Mesothelial cell of epicardium (in vitro differentiated cells): Measurements from ENCODE around the gene KCNQ2. TPM values are rescaled to one million over a fixed set of nuclear protein-coding genes. Genes with fewer than 3 reads are reported as not detected.

Experiments used
- DNase-seq, 2 experiments: peaks; one replicate each; pipeline ENCODE4 v3.0.0; 2021; ENCODE audit warnings: low spot score in 2 of 2; ENCODE audit not compliant: unreplicated experiment in 2 of 2
- H3K27ac Mint-ChIP-seq: 2 replicates; pipeline ENCODE4 v1.8.0; 2021; ENCODE audit warnings: mixed read lengths
- H3K27me3 Mint-ChIP-seq: 2 replicates; pipeline ENCODE4 v1.8.0; 2021; ENCODE audit warnings: low read depth, mixed read lengths
- H3K36me3 Mint-ChIP-seq: 2 replicates; pipeline ENCODE4 v1.8.0; 2021; ENCODE audit warnings: mixed read lengths
- H3K4me1 Mint-ChIP-seq: 2 replicates; pipeline ENCODE4 v1.8.0; 2021; ENCODE audit warnings: mixed read lengths
- H3K4me3 Mint-ChIP-seq: 2 replicates; pipeline ENCODE4 v1.8.0; 2021; ENCODE audit warnings: mild to moderate bottlenecking, moderate library complexity, mixed read lengths
- H3K9me3 Mint-ChIP-seq: 2 replicates; pipeline ENCODE4 v1.8.0; 2021; ENCODE audit warnings: mixed read lengths
- CTCF ChIP-seq: fragments of 200-600 bp; sonication (generic); IDR thresholded peaks from one replicate; pipeline ENCODE4 v1.5.0; 2021; ENCODE audit warnings: antibody characterized with exemption; ENCODE audit not compliant: unreplicated experiment
- total RNA-seq: library from RNA; stranded (reverse); gene quantifications from 3 replicates; pipeline ENCODE4 v1.2.1, GENCODE V29; 2021

Gene KCNQ2
- total RNA-seq, 1 donor from 2014 or later: 11.8 TPM

- no peak overlapping the region for H3K4me3 Mint-ChIP-seq
- no peaks in the 10 kb centered on the region for H3K9me3 Mint-ChIP-seq
- H3K27me3 Mint-ChIP-seq: peaks cover 29% of the 10 kb centered on the region
- no peak for TF ChIP-seq CTCF
- H3K4me1 Mint-ChIP-seq: peaks cover 10% of the 10 kb centered on the region
- no peak overlapping the region for H3K27ac Mint-ChIP-seq
- H3K36me3 Mint-ChIP-seq: no peaks in the 10 kb centered on the region
- DNase-seq: no peak
Measured at GRCh38 chr20:63449025-63449424, 23.4 kb downstream of the KCNQ2 start.

GRCh38 chr20:63448031-63448430 is 24.4 kb downstream of the KCNQ2 start:
- Mint-ChIP-seq H3K36me3 (no peaks in the 10 kb centered on the region), H3K4me1 (peaks cover 8% of the 10 kb centered on the region), H3K27ac (no peak overlapping the region), H3K9me3 (peaks cover 3% of the 10 kb centered on the region), H3K4me3 (no peak overlapping the region), H3K27me3 (peaks cover 21% of the 10 kb centered on the region)
- DNase-seq: no peak
- TF ChIP-seq CTCF: no peak

- H3K27ac Mint-ChIP-seq: peak overlapping the region; percentile 41
- peaks cover 20% of the 10 kb centered on the region for H3K27me3 Mint-ChIP-seq
- no peaks in the 10 kb centered on the region for H3K36me3 Mint-ChIP-seq
- DNase-seq: no peak
- H3K4me3 Mint-ChIP-seq: no peak overlapping the region
- peaks cover 5% of the 10 kb centered on the region for H3K9me3 Mint-ChIP-seq
- no peak for TF ChIP-seq CTCF
- H3K4me1 Mint-ChIP-seq: peaks cover 8% of the 10 kb centered on the region
Measured at GRCh38 chr20:63447320-63447719, 25.1 kb downstream of the KCNQ2 start.

- no peak for DNase-seq
- peaks cover 5% of the 10 kb centered on the region for H3K9me3 Mint-ChIP-seq
- no peaks in the 10 kb centered on the region for H3K36me3 Mint-ChIP-seq
- peaks cover 14% of the 10 kb centered on the region for H3K27me3 Mint-ChIP-seq
- no peak overlapping the region for H3K4me3 Mint-ChIP-seq
- TF ChIP-seq CTCF: no peak
- no peak overlapping the region for H3K27ac Mint-ChIP-seq
- peaks cover 8% of the 10 kb centered on the region for H3K4me1 Mint-ChIP-seq
Measured at GRCh38 chr20:63446216-63447024, 26.0 kb downstream of the KCNQ2 start.

GRCh38 chr20:63445075-63445734 is 27.2 kb downstream of the KCNQ2 start:
- DNase-seq: no peak
- Mint-ChIP-seq H3K4me1 (peaks cover 12% of the 10 kb centered on the region), H3K36me3 (no peaks in the 10 kb centered on the region), H3K9me3 (peaks cover 5% of the 10 kb centered on the region), H3K4me3 (no peak overlapping the region), H3K27ac (no peak overlapping the region), H3K27me3 (peaks cover 15% of the 10 kb centered on the region)
- no peak for TF ChIP-seq CTCF
